HEK293T (cell line): ENCODE results near the gene CCT6A.
"Not testable (repeated sequence)": the region's sequence is repeated elsewhere in the genome, so short reads cannot be mapped to it uniquely, and the experiment has no call there.

Experiments
- CTCF ChIA-PET: fragments of 350-600 bp; formaldehyde crosslinking; extraction: SDS; loops from one replicate; lab custom pipeline; 2021; ENCODE audit warnings: antibody characterized with exemption, inconsistent platforms; lab: Yijun Ruan, JAX
- POLR2A ChIA-PET: fragments of 350-600 bp; formaldehyde crosslinking; extraction: SDS; loops from one replicate; lab custom pipeline; 2020; ENCODE audit warnings: antibody characterized with exemption, inconsistent platforms; lab: Yijun Ruan, JAX
- DNase-seq: peaks from one replicate; pipeline ENCODE4 v3.0.0; 2012; ENCODE audit warnings: mixed read lengths; ENCODE audit errors: extremely low spot score
- ARNT ChIP-seq: fragments of 450-650 bp; IDR thresholded peaks from 2 replicates; pipeline ENCODE4 v1.6.1; 2017; ENCODE audit warnings: mild to moderate bottlenecking
- BHLHE40 ChIP-seq: fragments of 450-650 bp; IDR thresholded peaks from 2 replicates; pipeline ENCODE4 v1.6.1; 2016; ENCODE audit warnings: mild to moderate bottlenecking, moderate library complexity, borderline replicate concordance
- CTBP1 ChIP-seq: fragments of 450-650 bp; IDR thresholded peaks from 2 replicates; pipeline ENCODE4 v1.6.1; 2016; ENCODE audit warnings: borderline replicate concordance
- ELF4 ChIP-seq: fragments of 450-650 bp; IDR thresholded peaks from 2 replicates; pipeline ENCODE4 v1.6.1; 2017; ENCODE audit warnings: antibody characterized with exemption
- FOXA1 ChIP-seq: fragments of 450-650 bp; IDR thresholded peaks from 2 replicates; pipeline ENCODE4 v1.6.1; 2016; ENCODE audit warnings: mild to moderate bottlenecking
- FOXK2 ChIP-seq: fragments of 450-650 bp; IDR thresholded peaks from 2 replicates; pipeline ENCODE4 v1.6.1; 2016; ENCODE audit warnings: mild to moderate bottlenecking
- FOXM1 ChIP-seq: fragments of 450-650 bp; IDR thresholded peaks from 2 replicates; pipeline ENCODE4 v1.6.1; 2017; ENCODE audit warnings: mild to moderate bottlenecking, borderline replicate concordance
- HDGF ChIP-seq: fragments of 450-650 bp; IDR thresholded peaks from 2 replicates; pipeline ENCODE4 v1.6.1; 2017; ENCODE audit warnings: antibody characterized with exemption, borderline replicate concordance
- L3MBTL2 ChIP-seq: fragments of 450-650 bp; conservative IDR thresholded peaks from 2 replicates; pipeline ENCODE4 v1.6.1; 2016; ENCODE audit warnings: mild to moderate bottlenecking
- LEF1 ChIP-seq: fragments of 450-650 bp; IDR thresholded peaks from 2 replicates; pipeline ENCODE4 v1.6.1; 2017; ENCODE audit warnings: mild to moderate bottlenecking, borderline replicate concordance
- NFRKB ChIP-seq: fragments of 450-650 bp; IDR thresholded peaks from 2 replicates; pipeline ENCODE4 v1.6.1; 2016; ENCODE audit warnings: mild to moderate bottlenecking, moderate library complexity
- PKNOX1 ChIP-seq: fragments of 450-650 bp; IDR thresholded peaks from 2 replicates; pipeline ENCODE4 v1.6.1; 2016
- SP1 ChIP-seq: fragments of 450-650 bp; IDR thresholded peaks from 2 replicates; pipeline ENCODE4 v1.6.1; 2017
- SUZ12 ChIP-seq: fragments of 450-650 bp; IDR thresholded peaks from 2 replicates; pipeline ENCODE4 v1.6.1; 2016; ENCODE audit warnings: mild to moderate bottlenecking
- TARDBP ChIP-seq: fragments of 450-650 bp; IDR thresholded peaks from 2 replicates; pipeline ENCODE4 v1.6.1; 2016
- ZNF384 ChIP-seq: fragments of 450-650 bp; IDR thresholded peaks from 2 replicates; pipeline ENCODE4 v1.6.1; 2016

CCT6A gene

GRCh38 chr7:56033671-56034432 is 17.7 kb upstream of the CCT6A start:
- ChIA-PET POLR2A (interaction anchor here (0.6 to 1.5 kb wide), 8 partner anchors 12 to 72 kb away, joined by 3 to 37 read pairs (median 4); partner anchors contain the start of genes CCT6A, CHCHD2, PSPH and SUMF2), CTCF (interaction anchor here (1.1 kb wide), 1 partner anchor 17 kb away, joined by 4 read pairs; the partner anchor contains the start of genes CCT6A and PSPH)
- DNase-seq, result peak; percentile 79
- TF ChIP-seq FOXA1 (no peak), FOXM1 (peak; percentile 52; the same call in 1 of the 2 replicates)

GRCh38 chr7:56040730-56041129 is 10.8 kb upstream of the CCT6A start:
- ChIA-PET CTCF (interaction anchor here (0.5 kb wide), 1 partner anchor 31 kb away, joined by 6 read pairs; no protein-coding TSS in a partner anchor), POLR2A (interaction anchor here (1.7 kb wide), 1 partner anchor 10 kb away, joined by 11 read pairs; the partner anchor contains the start of genes CCT6A and PSPH)
- TF ChIP-seq ZNF384 (no peak), FOXM1 (no peak), CTBP1 (no peak), ARNT (no peak), FOXA1 (no peak), SP1 (no peak), PKNOX1 (no peak)
- no peak for DNase-seq

GRCh38 chr7:56045758-56046157 is 5.8 kb upstream of the CCT6A start:
- DNase-seq, CTCF ChIA-PET: not testable (repeated sequence)
- POLR2A ChIA-PET, result interaction anchor here (0.8 kb wide), 1 partner anchor 12 kb away, joined by 3 read pairs; no protein-coding TSS in a partner anchor

- no peak for DNase-seq
- TF ChIP-seq BHLHE40, result no peak
- no peak for TF ChIP-seq FOXA1
- TF ChIP-seq SP1, result no peak
- TF ChIP-seq L3MBTL2, result no peak
- TF ChIP-seq TARDBP, result no peak
- no peak for TF ChIP-seq NFRKB
- TF ChIP-seq ZNF384, result no peak
- TF ChIP-seq SUZ12, result no peak
- TF ChIP-seq ARNT, result no peak
- ChIA-PET POLR2A (interaction anchor here (0.8 kb wide), 1 partner anchor 13 kb away, joined by 3 read pairs; no protein-coding TSS in a partner anchor), CTCF (no interaction called here)
These were observed 4.7 kb upstream of the CCT6A start for GRCh38 chr7:56046721-56047445.

DNA sequence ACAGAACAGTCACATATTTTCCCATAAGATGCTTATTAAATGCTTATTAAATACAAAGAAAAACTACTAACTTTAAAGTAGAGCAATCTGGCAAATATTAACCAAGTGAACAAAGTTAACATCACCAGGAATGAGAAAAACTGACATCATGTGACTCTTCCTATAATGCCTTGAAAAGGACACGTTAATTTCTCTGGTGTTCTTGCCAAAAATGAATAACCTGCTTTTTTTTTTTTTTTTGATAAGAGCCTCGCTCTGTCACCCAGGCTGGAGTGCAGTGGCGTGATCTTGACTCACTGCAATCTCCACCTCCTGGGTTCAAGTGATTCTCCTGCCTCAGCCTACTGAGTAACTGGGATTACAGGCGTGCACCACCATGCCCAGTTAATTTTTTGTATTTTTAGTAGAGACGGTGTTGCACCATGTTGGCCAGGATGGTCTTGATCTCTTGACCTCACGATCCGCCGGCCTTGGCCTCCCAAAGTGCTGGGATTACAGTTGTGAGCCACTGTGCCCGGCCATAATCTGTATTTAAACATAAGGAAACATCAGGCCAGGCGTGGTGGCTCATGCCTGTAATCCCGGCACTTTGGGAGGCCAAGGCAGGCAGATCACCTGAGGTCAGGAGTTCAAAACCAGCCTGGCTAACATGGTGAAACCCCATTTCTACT is 4.0 kb upstream of the CCT6A start:
- POLR2A ChIA-PET, CTCF ChIA-PET: not testable (repeated sequence)

GRCh38 chr7:56048245-56048644 is 3.3 kb upstream of the CCT6A start:
- ChIA-PET CTCF (interaction anchor here (0.6 kb wide), 1 partner anchor 33 kb away, joined by 4 read pairs; no protein-coding TSS in a partner anchor), POLR2A (interaction anchor here (0.7 kb wide), 1 partner anchor 14 kb away, joined by 4 read pairs; no protein-coding TSS in a partner anchor)
- DNase-seq, result no peak
- TF ChIP-seq NFRKB, result no peak
- TF ChIP-seq FOXM1, result no peak
- TF ChIP-seq BHLHE40, result no peak
- no peak for TF ChIP-seq ELF4
- TF ChIP-seq L3MBTL2, result no peak
- TF ChIP-seq SP1, result no peak
- no peak for TF ChIP-seq ARNT
- TF ChIP-seq ZNF384, result no peak
- TF ChIP-seq TARDBP, result no peak
- no peak for TF ChIP-seq LEF1
- TF ChIP-seq SUZ12, result no peak
- no peak for TF ChIP-seq CTBP1
- no peak for TF ChIP-seq PKNOX1
- no peak for TF ChIP-seq FOXA1
- no peak for TF ChIP-seq FOXK2
- TF ChIP-seq HDGF, result no peak

More for the DNA sequence above, 4.0 kb upstream of the CCT6A start:
- not testable (repeated sequence) for DNase-seq

DNA sequence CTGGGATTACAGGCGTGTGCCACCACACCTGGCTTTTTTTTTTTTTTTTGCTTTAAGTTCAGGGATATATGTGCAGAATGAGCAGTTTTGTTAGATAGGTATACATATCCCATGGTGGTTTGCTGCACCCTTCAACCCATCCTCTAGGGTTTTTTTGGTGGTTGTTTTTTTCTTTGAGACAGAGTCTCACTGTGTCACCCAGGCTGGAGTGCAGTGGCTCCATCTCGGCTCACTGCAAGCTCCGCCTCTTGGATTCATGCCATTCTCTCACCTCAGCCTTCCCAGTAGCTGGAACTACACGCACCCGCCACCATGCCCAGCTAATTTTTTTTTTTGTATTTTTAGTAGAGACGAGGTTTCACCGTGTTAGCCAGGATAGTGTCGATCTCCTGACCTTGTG is 2.8 kb upstream of the CCT6A start:
- DNase-seq, result not testable (repeated sequence)
- ChIA-PET CTCF (interaction anchor here (0.6 kb wide), 1 partner anchor 34 kb away, joined by 4 read pairs; no protein-coding TSS in a partner anchor), POLR2A (interaction anchor here (0.7 kb wide), 1 partner anchor 15 kb away, joined by 4 read pairs; no protein-coding TSS in a partner anchor)
